SH-SY5Y (cell line): ENCODE measurements around the gene TUBG1.

Source experiments
- GATA2 ChIP-seq: IDR thresholded peaks from 2 replicates; pipeline ENCODE4 v1.6.1; 2011; ENCODE audit warnings: mild to moderate bottlenecking, low read depth, low read length
- GATA3 ChIP-seq: IDR thresholded peaks from 2 replicates; pipeline ENCODE4 v1.6.1; 2011; ENCODE audit warnings: low read depth, mild to moderate bottlenecking, low read length, moderate library complexity

- TF ChIP-seq GATA2 (no peak), GATA3 (no peak)
Observed at GRCh38 chr17:42581744-42582270, 27.7 kb upstream of the TUBG1 start.
